ENCODE measurements around the gene SLC6A18.

Gene SLC6A18

DNA sequence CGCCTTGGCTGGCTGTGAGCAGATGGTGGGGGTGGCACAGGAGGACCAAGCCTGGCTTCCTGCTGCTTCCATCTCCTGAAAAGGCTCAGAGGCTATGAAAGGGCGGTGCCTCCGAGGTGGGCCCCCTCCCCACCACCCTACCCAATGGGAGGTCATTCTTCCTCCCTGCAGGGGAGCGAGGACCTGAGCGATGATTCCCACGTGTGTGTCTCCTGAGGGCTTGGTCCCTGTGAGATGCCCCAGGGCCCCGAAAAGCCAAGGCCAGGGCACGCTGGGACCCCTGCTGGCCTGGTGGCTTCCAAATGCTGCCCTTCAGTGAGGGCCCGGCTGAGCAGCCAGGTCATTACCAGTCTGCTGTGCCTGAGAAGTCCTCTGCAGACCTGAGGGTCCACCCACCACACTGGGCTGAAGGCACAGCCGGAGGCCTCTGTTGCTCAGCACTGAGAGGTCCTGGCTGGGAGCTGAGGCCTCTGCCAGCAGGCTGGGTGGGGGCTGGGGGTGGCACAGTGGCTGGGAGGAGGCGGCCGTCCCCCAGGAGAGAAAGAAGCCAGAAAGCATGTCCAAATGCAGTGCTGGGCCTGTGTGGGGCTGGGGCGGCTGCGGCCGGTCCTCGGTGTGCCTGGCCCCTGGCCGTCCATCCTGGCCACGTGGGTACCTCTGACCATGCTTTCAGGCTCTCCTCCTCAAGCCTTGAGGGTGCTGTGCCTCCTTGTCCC is 37.8 kb upstream of the SLC6A18 start:
- no peak for DNase-seq

DNA sequence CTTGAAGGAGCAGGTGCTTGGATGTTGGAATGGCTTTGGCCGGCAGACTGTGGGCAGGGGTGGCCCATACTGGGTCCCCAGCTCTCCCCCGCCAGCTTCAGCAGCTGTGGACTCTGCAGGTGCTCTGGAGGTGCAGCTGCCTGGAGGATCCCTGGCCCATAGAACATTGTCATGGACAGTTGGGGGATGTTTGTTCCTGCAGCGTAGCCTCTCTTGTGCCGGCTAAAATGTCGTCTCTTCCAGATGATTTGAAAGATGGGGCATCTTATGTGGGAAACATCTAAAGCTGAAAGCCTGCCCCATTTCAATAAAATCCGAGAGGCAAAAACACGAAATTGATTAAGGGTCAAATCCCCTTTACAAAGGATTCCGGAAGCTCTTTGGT is 37.2 kb upstream of the SLC6A18 start:
- DNase-seq = no peak

DNA sequence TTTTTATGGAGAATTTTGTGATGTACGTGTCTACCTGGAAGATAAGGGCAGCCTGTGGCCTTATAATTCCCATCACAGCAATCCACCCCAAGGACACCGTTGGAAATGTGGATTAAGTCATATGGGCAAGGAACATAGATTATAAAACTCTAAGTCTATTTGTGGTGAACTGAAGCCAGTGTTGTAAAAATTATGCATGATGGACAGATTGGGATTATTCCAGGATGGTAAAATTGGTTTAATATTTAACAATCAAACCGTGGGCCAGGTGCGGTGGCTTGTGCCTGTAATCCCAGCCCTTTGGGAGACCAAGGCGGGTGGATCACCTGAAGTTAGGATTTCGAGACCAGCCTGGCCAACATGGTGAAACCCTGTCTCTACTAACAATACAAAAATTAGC is 36.7 kb upstream of the SLC6A18 start:
- DNase-seq = no peak

DNA sequence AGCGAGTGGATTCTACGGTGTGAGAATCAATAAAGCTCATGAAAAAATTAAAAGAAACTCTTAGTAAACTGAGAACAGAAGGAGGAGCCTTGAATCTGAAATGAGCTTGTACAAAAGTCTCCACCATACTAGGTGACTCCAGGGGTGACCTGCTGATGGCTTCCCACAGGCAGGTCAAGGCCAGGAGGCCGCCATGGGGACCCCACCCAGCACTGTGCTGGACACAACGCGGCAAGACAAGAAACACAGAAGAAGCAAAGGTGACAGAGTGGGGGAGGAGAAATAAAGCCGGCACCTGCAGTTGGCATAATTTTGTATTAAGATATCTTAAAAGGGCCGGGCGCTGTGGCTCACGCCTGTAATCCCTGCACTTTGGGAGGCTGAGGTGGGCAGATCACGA is 35.9 kb upstream of the SLC6A18 start:
- DNase-seq = no peak

DNA sequence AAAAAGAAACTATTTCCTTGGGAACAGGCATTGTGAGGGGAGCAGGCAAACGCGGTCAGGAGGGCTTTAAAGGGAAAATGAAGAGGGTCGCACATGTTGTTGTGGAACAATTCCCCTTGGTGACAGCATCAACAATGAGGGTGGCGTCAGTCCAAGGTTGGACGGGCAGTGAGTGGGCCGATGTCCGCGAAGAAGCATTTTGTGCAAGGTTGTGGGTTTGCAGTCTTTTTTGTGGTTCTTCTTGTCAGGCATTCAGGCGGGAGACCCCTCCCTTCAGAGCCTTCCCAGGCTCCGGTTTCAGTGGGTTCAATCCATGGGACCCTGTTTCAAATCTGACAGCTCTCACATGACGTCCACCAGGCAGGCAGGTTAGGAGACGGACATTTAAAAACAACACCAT is 34.9 kb upstream of the SLC6A18 start:
- no peak for DNase-seq

DNA sequence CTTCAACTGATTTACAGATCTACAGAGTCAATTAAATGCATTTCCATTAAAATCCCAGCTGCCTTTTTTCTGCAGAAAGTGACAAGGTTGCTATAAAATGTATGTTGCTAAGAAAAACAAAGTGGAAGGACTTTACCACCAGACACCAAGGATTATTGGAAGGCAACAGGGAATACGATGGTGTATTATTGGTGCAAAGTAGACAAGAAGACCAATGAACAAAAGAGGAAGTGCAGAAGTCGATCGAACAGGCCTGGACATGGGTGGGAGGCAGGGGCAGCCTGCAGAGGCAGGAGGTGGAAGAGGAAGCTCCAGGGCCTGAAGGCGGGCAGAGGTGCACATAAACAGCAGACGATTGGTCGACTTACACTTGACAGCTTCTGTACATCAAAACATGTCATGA is 34.3 kb upstream of the SLC6A18 start:
- no peak for DNase-seq

DNA sequence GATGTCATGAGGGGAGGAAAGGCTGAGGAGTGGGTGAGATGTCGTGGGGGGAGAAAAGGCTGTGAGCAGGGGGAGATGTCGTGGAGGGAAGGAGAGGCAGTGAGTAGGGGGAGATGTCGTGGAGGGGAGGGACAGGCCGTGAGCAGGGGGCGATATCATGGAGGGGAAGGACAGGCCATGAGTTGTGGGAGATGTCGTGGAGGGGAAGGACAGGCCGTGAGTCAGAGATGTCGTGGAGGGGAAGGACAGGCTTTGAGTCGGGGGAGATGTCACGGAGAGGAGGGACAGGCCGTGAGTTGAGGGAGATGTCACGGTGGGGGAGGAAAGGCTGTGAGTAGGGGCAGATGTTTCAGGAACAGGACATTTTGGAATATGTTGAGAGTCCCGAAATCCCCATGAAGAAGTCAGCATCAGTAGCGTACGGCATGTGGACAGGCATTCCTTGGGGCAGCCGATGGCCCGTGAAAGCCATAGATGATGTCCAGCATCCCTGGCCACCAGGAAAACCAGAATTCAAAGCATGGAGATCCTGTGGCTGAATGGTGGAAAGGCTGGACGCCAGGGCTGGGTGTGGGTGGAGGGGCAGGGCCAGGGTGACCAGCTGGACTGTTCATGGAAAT is 32.1 kb upstream of the SLC6A18 start:
- DNase-seq = no peak

DNA sequence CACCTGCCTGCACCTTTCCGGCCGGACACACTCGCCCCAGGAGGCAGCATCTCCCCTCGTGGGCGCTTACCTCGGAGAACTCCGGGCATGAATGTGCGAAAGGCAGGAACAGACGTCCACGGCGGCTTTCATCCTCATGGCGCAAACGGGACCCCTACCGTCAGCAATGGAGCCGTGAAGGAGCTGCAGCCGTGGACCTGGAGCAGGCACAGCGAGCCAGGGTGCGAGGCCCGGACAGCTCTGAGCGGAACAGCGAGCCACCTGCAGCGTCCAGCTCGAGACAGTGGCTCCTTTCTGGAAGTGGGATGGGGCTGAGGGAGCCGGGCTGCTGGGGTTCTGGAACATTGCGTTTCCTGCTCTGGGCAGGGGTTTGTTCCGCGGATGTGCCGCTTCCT is 31.6 kb upstream of the SLC6A18 start:
- no peak for DNase-seq

DNA sequence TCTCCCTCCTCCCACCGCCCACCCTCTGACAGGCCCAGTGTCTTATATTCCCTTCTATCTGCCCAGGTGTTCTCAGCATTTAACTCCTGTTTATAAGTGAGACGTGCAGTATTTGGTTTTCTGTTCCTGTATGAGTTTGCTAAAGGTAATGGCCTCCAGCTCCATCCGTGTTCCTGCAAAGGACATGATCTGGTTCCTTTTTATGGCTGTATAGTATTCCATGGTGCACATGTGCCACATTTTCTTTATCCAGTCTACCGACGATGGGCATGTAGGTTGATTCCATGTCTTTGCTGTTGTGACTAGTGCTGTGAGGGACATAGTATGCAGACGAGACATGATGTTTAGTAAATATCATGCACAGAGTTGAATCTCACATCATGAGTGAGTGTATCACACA is 30.8 kb upstream of the SLC6A18 start:
- no peak for DNase-seq

DNA sequence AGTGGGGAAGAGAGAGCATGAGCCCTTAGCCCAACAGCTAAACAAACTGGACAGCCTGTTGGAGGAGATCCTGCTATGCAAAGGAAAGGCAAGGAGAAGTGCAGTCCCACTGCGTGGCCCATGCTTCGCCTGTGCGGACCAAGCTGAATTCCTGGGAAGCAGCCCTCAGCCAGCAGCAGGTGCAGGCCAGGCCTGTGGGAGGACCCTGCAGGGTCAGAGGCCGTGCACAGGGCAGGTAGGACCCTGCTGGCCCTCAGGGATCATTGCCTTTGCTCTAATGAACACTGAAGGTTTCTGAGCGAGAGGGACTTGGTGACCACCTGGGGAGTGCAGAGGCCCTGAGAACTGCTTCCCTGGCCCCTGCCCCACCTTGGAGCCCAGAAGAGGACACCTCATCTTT is 29.7 kb upstream of the SLC6A18 start:
- no peak for DNase-seq

DNA sequence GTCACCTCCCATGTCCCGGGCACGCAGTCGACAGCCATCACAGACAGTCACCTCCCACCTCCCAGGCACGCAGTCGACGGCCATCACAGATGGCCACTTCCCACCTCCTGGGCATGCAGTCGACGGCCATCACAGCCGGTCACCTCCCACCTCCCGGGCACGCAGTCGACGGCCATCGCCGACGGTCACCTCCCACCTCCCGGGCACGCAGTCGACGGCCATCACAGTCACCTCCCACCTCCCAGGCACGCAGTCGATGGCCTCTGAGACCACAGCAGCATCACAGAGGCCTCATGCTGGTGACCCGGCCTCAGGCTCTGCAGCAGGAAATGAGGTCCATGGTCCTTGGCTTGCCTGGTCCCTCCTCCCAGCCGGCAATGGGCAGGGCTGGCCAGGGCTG is 29.3 kb upstream of the SLC6A18 start:
- DNase-seq = no peak

DNA sequence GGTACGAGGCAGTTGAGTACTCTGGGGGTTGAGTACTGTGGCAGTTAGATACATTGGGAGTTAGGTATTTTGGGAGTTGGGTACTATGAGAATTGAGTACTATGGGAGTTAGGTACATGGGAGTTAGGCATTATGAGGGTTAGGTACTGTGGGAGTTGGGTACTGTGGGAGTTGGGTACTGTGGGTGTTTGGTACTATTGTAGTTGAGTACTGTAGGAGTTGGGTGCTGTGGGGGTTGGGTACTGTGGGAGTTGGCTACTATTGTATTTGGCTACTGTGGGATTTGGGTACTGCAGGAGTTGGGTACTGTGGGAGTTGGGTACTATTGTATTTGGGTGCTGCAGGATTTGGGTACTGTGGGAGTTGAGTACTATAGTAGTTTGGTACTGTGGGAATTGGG is 28.6 kb upstream of the SLC6A18 start:
- no peak for DNase-seq

DNA sequence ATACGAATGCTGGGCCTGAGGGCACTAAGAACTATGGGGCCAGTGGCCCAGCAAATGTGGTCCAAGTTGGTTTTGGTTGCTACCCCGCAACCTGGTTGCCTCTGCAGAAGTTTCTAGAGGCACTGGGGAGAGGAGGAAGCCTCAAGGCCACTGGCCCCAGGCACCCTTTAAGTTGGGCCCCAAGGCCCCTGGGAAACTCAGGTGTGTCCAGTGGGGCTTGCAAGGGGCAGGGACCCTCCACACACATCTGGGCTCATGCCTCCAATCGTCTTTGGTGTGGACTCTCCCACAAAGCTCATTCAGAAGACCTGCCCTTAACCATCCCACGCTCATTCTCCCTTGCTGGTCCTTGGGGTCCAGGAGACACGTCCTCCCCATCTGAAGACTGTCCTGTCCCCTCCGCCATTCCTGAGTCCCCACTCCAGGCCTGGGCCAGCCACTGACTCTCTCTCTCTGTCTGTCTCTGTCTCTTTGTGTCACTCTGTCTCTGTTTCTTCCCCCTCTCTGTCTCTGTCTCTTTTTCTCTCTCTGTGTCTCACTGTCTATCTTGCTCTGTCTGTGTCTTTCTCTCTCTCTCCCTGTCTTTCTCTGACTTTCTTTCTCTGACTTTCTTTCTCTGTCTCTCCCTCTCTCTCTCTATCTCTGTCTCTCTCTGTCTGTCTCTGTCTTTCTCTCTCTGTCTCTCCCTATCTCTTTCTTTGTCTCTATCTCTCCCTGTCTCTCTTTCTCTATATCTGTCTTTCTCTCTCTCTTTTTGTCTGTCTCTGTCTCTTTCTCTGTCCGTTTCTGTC is 27.1 kb upstream of the SLC6A18 start:
- no peak for DNase-seq

DNA sequence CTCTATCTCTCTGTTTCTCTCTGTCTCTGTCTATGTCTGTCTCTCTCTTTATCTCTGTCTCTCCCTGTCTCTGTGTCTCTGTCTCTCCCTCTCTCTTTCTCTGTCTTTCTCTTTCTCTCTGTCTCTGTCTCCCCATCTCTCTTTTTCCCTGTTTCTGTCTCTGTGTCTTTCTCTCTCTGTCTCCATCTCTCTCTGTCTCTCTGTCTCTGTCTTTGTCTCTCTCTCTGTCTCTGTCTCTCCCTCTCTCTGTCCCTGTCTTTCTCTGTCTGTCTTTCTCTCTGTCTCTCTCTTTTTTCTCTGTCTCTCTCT is 25.9 kb upstream of the SLC6A18 start:
- DNase-seq = no peak

DNA sequence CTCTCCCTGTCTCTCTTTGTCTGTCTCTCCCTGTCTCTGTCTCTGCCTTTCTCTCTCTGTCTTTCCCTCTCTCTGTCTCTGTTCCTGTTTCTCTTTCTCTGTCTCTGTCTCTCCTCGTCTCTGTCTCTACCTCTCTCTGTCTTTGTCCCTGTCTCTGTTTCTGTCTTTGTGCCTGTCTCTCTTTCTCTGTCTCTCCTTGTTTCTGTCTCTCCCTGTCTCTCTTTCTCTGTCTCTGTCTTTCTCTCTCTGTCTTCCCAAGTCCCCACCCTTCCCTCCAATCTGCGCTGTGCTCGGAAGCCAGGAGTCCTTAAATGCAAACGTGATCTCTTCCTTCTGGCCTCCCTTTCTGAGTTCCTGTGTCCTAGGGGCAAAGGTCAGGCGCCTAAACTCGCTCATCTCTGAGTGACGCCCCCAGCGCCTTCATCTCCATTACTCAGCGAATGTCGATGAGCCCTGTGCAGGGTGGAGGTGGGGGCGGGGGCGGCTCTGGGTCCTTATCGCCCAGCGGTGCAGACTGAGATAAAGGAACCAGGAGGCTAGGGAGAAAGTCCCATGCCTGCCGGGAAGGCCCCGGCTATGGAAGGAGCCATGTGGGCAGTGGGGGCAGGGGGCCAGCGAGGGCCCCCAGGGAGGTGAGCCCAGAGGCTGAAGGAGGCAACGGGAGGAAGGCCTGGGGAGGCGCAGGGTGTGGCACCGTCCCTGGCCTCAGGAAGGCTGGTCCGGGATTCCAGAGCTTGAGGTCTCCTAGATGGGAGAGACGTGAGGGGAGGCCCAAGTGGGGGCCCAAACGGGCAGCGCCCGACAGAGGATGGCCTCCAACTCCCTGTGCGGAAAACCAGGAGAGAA is 25.3 kb upstream of the SLC6A18 start:
- DNase-seq = no peak

DNA sequence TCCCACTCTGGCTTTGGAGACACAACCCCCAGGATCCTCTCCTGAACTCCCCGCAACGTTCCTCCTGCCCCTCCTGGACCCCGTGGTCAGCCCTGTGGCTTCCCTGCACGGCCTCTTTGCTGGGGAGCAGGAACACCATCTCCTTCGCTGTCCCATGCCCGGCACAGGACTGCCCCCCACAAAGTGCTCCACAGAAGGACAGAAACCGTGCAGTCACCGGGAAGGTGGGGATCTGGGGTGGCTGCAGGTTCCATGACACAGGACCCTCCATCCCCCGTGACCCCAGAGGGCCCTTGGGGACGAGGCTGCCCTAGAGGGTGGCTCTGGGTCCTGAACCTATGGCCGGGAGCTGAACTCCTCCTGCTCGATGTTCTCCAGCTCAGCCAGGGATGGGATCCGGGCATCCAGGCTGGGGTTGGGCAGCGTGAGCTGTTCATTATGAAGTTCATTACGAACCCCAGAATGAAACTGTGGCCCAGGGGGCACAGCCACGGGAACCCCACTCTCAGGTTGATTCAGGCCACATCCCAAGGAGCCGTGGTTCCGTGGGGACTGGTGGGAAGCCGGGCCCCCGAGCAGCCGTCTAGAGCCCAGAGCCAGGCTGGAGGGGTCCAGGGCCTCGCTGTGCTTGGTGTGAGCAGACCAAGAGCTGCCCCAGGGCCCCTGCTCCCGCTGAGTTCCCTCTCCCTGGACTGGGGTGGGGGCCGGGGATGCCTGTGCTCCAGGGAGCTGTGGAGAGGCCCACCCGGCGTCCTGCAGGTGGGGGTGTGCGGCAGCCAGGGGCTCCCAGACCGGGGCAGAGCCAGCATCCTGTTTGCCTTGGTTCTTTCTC is 24.5 kb upstream of the SLC6A18 start:
- DNase-seq = no peak

DNA sequence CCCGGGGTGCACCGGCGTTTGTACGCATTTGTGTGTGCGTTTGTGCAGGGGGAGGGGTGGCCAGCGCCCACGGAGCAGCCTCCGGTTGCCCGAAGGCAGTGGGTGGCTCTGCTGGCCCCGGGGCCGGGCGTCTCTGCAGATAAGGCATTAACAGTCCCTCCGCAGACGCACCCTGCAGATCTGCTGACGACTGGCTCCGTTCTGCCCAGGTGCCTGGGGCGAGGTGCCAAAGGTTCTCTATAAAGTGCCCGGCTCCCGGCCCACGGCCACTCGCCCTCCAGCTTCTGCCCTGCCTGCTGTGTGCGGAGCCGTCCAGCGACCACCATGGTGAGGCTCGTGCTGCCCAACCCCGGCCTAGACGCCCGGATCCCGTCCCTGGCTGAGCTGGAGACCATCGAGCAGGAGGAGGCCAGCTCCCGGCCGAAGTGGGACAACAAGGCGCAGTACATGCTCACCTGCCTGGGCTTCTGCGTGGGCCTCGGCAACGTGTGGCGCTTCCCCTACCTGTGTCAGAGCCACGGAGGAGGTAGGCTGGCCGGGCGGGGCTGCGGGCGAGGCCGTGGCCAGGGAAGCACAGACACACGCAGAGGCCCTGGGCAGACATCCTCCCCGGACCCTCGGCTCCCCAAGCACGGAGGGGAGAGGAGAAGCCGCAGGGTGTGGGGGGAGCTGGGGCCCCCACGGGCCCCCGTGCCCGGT is 23.7 kb upstream of the SLC6A18 start, which contains the start of gene SLC6A19:
TSS of gene SLC6A19 (plus strand) at position 269 of the 699 bp plus-strand sequence. CDS start at position 325, 56 bp downstream.
- no peak for DNase-seq

DNA sequence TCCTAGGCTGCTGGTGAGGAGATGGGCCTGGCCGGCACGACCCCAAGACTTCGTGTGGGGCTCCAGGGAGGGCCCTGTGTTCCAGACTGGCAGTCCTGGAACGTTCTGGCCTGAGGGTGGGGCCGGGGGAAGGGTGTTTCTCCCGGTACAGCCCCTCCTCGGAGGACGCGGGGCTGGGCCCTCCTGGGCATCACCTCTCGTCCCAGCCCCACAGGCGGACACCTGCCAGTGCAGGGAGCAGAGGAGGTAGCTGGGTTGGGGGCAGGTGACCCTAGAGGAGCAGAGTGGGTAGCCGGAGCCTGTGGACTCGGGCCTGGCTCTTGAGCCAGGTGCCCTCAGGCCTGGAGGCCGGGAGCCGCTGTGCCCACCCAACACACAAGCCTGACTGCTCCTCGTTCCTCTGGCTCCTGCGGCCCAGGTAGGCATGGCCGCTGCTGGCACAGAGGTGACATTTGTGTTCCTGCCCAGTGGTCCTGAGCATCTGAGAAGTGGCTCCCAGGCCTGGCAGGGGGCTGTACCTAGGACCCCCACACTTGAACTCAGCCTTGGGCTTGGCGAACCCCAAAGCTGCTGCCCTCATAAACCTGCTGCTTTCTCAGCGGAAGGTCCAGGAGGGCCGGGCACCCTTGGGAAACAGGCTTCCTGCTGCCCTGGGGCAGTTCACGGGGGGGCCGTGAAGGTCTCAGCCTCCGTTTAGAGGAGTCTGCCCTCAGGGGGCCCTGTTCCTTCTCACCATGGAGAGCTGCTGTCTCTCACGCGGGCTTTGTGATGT is 23.0 kb upstream of the SLC6A18 start:
- no peak for DNase-seq

DNA sequence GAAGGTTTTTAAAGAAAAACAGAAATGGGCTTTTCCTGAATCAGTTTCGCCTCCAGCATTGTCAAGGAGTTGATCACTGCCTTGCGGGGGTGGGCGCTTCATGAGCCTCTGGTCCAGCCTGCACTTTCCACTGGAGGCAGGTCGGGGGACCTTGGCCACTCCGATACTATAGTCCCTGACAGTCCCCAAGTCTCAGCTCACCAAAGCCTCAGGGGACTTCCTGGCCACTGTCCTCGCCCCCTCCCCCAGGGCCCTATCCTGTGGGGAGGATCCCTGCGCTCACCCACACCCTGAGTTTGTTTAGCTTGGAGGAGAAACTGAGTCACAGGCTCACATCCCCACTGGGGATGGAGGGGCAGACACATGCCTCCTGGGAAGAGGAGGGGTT is 22.4 kb upstream of the SLC6A18 start:
- DNase-seq = no peak

DNA sequence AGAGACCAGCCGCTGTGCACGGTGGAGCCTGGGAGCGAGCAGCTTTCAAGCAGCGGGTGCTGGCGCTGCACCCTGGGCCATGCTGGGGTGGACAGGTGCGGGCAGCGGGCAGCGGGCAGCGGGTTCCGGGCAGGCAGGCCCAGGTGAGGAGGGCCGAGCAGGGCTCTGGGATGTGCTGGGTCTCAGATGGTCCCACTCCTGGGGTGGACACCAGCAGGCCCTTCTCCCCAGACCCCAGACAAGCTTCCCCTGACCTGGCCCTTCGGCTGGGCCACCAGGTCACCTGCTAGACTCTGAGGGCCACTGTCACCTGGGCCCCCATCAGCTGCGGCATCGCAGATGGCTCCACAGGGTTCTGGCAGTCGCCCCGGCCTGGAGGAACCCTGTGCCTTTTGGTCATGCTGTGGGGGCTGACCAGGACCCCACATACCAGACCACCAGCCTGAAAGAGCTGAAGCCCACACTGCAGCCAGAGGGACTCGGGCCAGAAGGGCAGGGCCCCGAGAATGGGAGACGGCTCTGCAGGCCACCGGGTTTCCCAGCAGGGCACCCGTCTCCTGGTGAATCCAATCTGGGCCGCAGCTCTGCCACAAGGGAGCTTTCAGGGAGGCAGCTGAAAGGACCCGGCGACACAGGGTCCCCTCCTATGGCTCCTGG is 21.7 kb upstream of the SLC6A18 start:
- no peak for DNase-seq

All from T-helper 9 cell (primary cell).